Measurements from ENCODE around the gene DLGAP4. TPM values are rescaled to one million over a fixed set of nuclear protein-coding genes. Genes with fewer than 3 reads are reported as not detected.

The DLGAP4 gene
- total RNA-seq, 5 donors from 2014 or later (not counting 1 experiment from before 2014, with no cell fraction given) = 36.4 to 54.4 (median 43.9) TPM

GRCh38 chr20:36446557-36446956 lies 140.4 kb downstream of the DLGAP4 start:
- DNase-seq = no peak
- Histone ChIP-seq H3K27ac (ENCODE audit: low read length) (no peak overlapping the region), H3K9me3 (no peaks in the 10 kb centered on the region), H3K27me3 (replicated peaks in 1 of 2; ENCODE audit: control insufficient read depth in 2 of 2, extremely low read depth in 1 of 2, insufficient read depth in 2 of 2, low read length in 1 of 2) (peaks cover 0 to 17% of the 10 kb centered on the region in 2 experiments), H3K36me3 (ENCODE audit: control insufficient read depth in 2 of 2, extremely low read depth in 1 of 2, insufficient read depth in 1 of 2, low read length in 1 of 2) (no peaks in the 10 kb centered on the region), H3K4me1 (ENCODE audit: control insufficient read depth in 1 of 2, extremely low read depth in 1 of 2, insufficient read depth in 2 of 2, low read length in 2 of 2) (no peaks in the 10 kb centered on the region), H3K4me3 (ENCODE audit: control insufficient read depth in 1 of 2, extremely low read depth in 1 of 2, low read length in 1 of 2) (no peak overlapping the region)
- Mint-ChIP-seq H3K27ac (no peak overlapping the region), H3K27me3 (no peaks in the 10 kb centered on the region), H3K4me3 (no peak overlapping the region), H3K9me3 (no peaks in the 10 kb centered on the region), H3K36me3 (no peaks in the 10 kb centered on the region), H3K4me1 (no peaks in the 10 kb centered on the region)
- CTCF ChIA-PET = interaction anchor here in 1 of 2 donors (0.6 kb wide), 1 partner anchor 472 kb away, joined by 6 read pairs; no protein-coding TSS in a partner anchor
- POLR2A ChIA-PET = no interaction called here
- no peak for ATAC-seq (replicated peaks in 1 of 4)
- 93% methylated on average over 14 of the region's 17 CpGs for WGBS (ENCODE audit: insufficient coverage)

- ATAC-seq (replicated peaks in 1 of 4) (no peak), DNase-seq (no peak)
- no peaks in the 10 kb centered on the region for H3K9me3 Mint-ChIP-seq
Observed at GRCh38 chr20:36447101-36447500, 141.0 kb downstream of the DLGAP4 start.

GRCh38 chr20:36449663-36450062 lies 143.5 kb downstream of the DLGAP4 start:
- no peaks in the 10 kb centered on the region for H3K9me3 Mint-ChIP-seq
- Histone ChIP-seq H3K27me3 (replicated peaks in 1 of 2; ENCODE audit: control insufficient read depth in 2 of 2, extremely low read depth in 1 of 2, insufficient read depth in 2 of 2, low read length in 1 of 2) (peaks cover 0 to 9% of the 10 kb centered on the region in 2 experiments), H3K27ac (ENCODE audit: low read length) (no peak overlapping the region), H3K36me3 (ENCODE audit: control insufficient read depth in 2 of 2, extremely low read depth in 1 of 2, insufficient read depth in 1 of 2, low read length in 1 of 2) (no peaks in the 10 kb centered on the region), H3K4me1 (ENCODE audit: control insufficient read depth in 1 of 2, extremely low read depth in 1 of 2, insufficient read depth in 2 of 2, low read length in 2 of 2) (no peaks in the 10 kb centered on the region), H3K9me3 (no peaks in the 10 kb centered on the region), H3K4me3 (ENCODE audit: control insufficient read depth in 1 of 2, extremely low read depth in 1 of 2, low read length in 1 of 2) (no peak overlapping the region)
- H3K36me3 Mint-ChIP-seq = no peaks in the 10 kb centered on the region
- ChIA-PET POLR2A (interaction anchor here in 1 of 2 donors (0.6 kb wide), 1 partner anchor 1464 kb away, joined by 3 read pairs; no protein-coding TSS in a partner anchor), CTCF (no interaction called here)
- no peaks in the 10 kb centered on the region for H3K4me1 Mint-ChIP-seq
- no peak overlapping the region for H3K4me3 Mint-ChIP-seq
- DNase-seq (no peak), ATAC-seq (replicated peaks in 1 of 4) (no peak)
- no peaks in the 10 kb centered on the region for H3K27me3 Mint-ChIP-seq
- H3K27ac Mint-ChIP-seq = no peak overlapping the region

More at GRCh38 chr20:36447101-36447500, 141.0 kb downstream of the DLGAP4 start:
- Histone ChIP-seq H3K4me1 (ENCODE audit: control insufficient read depth in 1 of 2, extremely low read depth in 1 of 2, insufficient read depth in 2 of 2, low read length in 2 of 2) (no peaks in the 10 kb centered on the region), H3K4me3 (ENCODE audit: control insufficient read depth in 1 of 2, extremely low read depth in 1 of 2, low read length in 1 of 2) (no peak overlapping the region), H3K27me3 (replicated peaks in 1 of 2; ENCODE audit: control insufficient read depth in 2 of 2, extremely low read depth in 1 of 2, insufficient read depth in 2 of 2, low read length in 1 of 2) (peaks cover 0 to 17% of the 10 kb centered on the region in 2 experiments), H3K36me3 (ENCODE audit: control insufficient read depth in 2 of 2, extremely low read depth in 1 of 2, insufficient read depth in 1 of 2, low read length in 1 of 2) (no peaks in the 10 kb centered on the region), H3K9me3 (no peaks in the 10 kb centered on the region), H3K27ac (ENCODE audit: low read length) (no peak overlapping the region)
- ChIA-PET CTCF (no interaction called here), POLR2A (interaction anchor here in 1 of 2 donors (0.6 kb wide), 1 partner anchor 1854 kb away, joined by 3 read pairs; no protein-coding TSS in a partner anchor)
- Mint-ChIP-seq H3K27ac (no peak overlapping the region), H3K4me3 (no peak overlapping the region), H3K4me1 (no peaks in the 10 kb centered on the region), H3K27me3 (no peaks in the 10 kb centered on the region), H3K36me3 (no peaks in the 10 kb centered on the region)

GRCh38 chr20:36454332-36454697 lies 148.2 kb downstream of the DLGAP4 start:
- POLR2A ChIA-PET = no interaction called here

GRCh38 chr20:36454698-36455427 lies 148.7 kb downstream of the DLGAP4 start:
- H3K9me3 ChIP-seq = no peaks in the 10 kb centered on the region
- Mint-ChIP-seq H3K27me3 (peaks cover 0 to 3% of the 10 kb centered on the region in 2 donors), H3K4me3 (no peak overlapping the region), H3K9me3 (no peaks in the 10 kb centered on the region), H3K4me1 (peaks cover 0 to 1% (median 0%) of the 10 kb centered on the region in 3 donors), H3K36me3 (no peaks in the 10 kb centered on the region), H3K27ac (no peak overlapping the region)
- DNase-seq (no peak), ATAC-seq (replicated peaks in 1 of 4) (no peak)
- peaks cover 0 to 5% of the 10 kb centered on the region in 2 experiments for H3K27me3 ChIP-seq (replicated peaks in 1 of 2; ENCODE audit: control insufficient read depth in 2 of 2, extremely low read depth in 1 of 2, insufficient read depth in 2 of 2, low read length in 1 of 2)
- no peaks in the 10 kb centered on the region for H3K36me3 ChIP-seq (ENCODE audit: control insufficient read depth in 2 of 2, extremely low read depth in 1 of 2, insufficient read depth in 1 of 2, low read length in 1 of 2)
- H3K4me3 ChIP-seq (ENCODE audit: control insufficient read depth in 1 of 2, extremely low read depth in 1 of 2, low read length in 1 of 2) = no peak overlapping the region
- CTCF ChIA-PET = no interaction called here
- H3K4me1 ChIP-seq (ENCODE audit: control insufficient read depth in 1 of 2, extremely low read depth in 1 of 2, insufficient read depth in 2 of 2, low read length in 2 of 2) = no peaks in the 10 kb centered on the region
- WGBS (ENCODE audit: insufficient coverage) = no CpG with 5 or more reads among the region's 9 CpGs
- H3K27ac ChIP-seq (ENCODE audit: low read length) = no peak overlapping the region
- POLR2A ChIA-PET = no interaction called here

More at GRCh38 chr20:36454332-36454697, 148.2 kb downstream of the DLGAP4 start:
- Histone ChIP-seq H3K4me1 (ENCODE audit: control insufficient read depth in 1 of 2, extremely low read depth in 1 of 2, insufficient read depth in 2 of 2, low read length in 2 of 2) (no peaks in the 10 kb centered on the region), H3K4me3 (ENCODE audit: control insufficient read depth in 1 of 2, extremely low read depth in 1 of 2, low read length in 1 of 2) (no peak overlapping the region), H3K9me3 (no peaks in the 10 kb centered on the region), H3K27ac (ENCODE audit: low read length) (no peak overlapping the region), H3K36me3 (ENCODE audit: control insufficient read depth in 2 of 2, extremely low read depth in 1 of 2, insufficient read depth in 1 of 2, low read length in 1 of 2) (no peaks in the 10 kb centered on the region), H3K27me3 (replicated peaks in 1 of 2; ENCODE audit: control insufficient read depth in 2 of 2, extremely low read depth in 1 of 2, insufficient read depth in 2 of 2, low read length in 1 of 2) (peaks cover 0 to 5% of the 10 kb centered on the region in 2 experiments)
- ATAC-seq (replicated peaks in 1 of 4) (no peak), DNase-seq (no peak)
- Mint-ChIP-seq H3K4me3 (no peak overlapping the region), H3K27ac (no peak overlapping the region), H3K27me3 (peaks cover 0 to 3% of the 10 kb centered on the region in 2 donors), H3K9me3 (no peaks in the 10 kb centered on the region), H3K4me1 (no peaks in the 10 kb centered on the region), H3K36me3 (no peaks in the 10 kb centered on the region)
- CTCF ChIA-PET = no interaction called here
- WGBS (ENCODE audit: insufficient coverage) = 88% methylated on average over 1 of the region's 4 CpGs

- Mint-ChIP-seq H3K4me1 (peaks cover 7 to 8% (median 7%) of the 10 kb centered on the region in 3 donors), H3K4me3 (no peak overlapping the region)
- POLR2A ChIA-PET = no interaction called here
Observed at GRCh38 chr20:36455972-36456625, 150.0 kb downstream of the DLGAP4 start.

More at GRCh38 chr20:36455972-36456625, 150.0 kb downstream of the DLGAP4 start:
- H3K36me3 Mint-ChIP-seq = no peaks in the 10 kb centered on the region
- CTCF ChIA-PET = interaction anchor here in 1 of 2 donors (0.6 kb wide), 1 partner anchor 17 kb away, joined by 4 read pairs; no protein-coding TSS in a partner anchor
- H3K27me3 Mint-ChIP-seq = peaks cover 0 to 3% of the 10 kb centered on the region in 2 donors
- H3K36me3 ChIP-seq (ENCODE audit: control insufficient read depth in 2 of 2, extremely low read depth in 1 of 2, insufficient read depth in 1 of 2, low read length in 1 of 2) = no peaks in the 10 kb centered on the region
- no peak for DNase-seq
- H3K9me3 ChIP-seq = no peaks in the 10 kb centered on the region
- H3K9me3 Mint-ChIP-seq = no peaks in the 10 kb centered on the region
- no peak overlapping the region for H3K27ac ChIP-seq (ENCODE audit: low read length)
- no peak for ATAC-seq (replicated peaks in 1 of 4)
- peaks cover 0 to 5% of the 10 kb centered on the region in 2 experiments for H3K27me3 ChIP-seq (replicated peaks in 1 of 2; ENCODE audit: control insufficient read depth in 2 of 2, extremely low read depth in 1 of 2, insufficient read depth in 2 of 2, low read length in 1 of 2)
- H3K4me1 ChIP-seq (ENCODE audit: control insufficient read depth in 1 of 2, extremely low read depth in 1 of 2, insufficient read depth in 2 of 2, low read length in 2 of 2) = peaks cover 5 to 8% of the 10 kb centered on the region in 2 experiments
- H3K27ac Mint-ChIP-seq = no peak overlapping the region
- no peak overlapping the region for H3K4me3 ChIP-seq (ENCODE audit: control insufficient read depth in 1 of 2, extremely low read depth in 1 of 2, low read length in 1 of 2)
- 59% methylated on average over 3 of the region's 9 CpGs for WGBS (ENCODE audit: insufficient coverage)
